ENCODE results near the gene CDC25B.

DNA sequence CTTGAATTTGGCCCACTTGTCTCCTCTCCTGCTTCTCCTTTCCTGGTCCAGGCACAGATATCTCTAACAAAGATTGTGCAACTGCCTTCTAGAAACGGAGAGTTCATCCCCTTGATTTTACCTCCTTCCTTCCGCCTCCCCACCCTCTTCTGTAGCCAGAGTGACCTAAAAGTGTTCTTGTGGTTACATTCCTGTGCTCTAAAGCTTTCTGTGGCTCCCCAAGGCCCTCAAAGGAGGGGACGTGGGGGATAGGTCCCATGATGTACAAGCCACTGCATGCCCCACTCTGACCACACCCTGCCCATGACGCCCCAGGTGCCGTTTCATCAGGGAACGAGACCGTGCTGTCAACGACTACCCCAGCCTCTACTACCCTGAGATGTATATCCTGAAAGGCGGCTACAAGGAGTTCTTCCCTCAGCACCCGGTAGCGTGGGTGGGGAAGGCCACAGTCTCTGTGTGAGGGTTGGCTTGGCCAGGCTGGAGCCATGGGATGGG, 8.2 kb downstream of the CDC25B start:
- TF ChIP-seq EP300 (IDR thresholded peaks at IDR 0.05), result no peak
- TF ChIP-seq, protein P1, sequence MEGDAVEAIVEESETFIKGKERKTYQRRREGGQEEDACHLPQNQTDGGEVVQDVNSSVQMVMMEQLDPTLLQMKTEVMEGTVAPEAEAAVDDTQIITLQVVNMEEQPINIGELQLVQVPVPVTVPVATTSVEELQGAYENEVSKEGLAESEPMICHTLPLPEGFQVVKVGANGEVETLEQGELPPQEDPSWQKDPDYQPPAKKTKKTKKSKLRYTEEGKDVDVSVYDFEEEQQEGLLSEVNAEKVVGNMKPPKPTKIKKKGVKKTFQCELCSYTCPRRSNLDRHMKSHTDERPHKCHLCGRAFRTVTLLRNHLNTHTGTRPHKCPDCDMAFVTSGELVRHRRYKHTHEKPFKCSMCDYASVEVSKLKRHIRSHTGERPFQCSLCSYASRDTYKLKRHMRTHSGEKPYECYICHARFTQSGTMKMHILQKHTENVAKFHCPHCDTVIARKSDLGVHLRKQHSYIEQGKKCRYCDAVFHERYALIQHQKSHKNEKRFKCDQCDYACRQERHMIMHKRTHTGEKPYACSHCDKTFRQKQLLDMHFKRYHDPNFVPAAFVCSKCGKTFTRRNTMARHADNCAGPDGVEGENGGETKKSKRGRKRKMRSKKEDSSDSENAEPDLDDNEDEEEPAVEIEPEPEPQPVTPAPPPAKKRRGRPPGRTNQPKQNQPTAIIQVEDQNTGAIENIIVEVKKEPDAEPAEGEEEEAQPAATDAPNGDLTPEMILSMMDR (IDR thresholded peaks at IDR 0.05), result no peak

Measured in gastroesophageal sphincter (tissue), 3 donors.